Measurements from ENCODE around the gene EIF1AX. TPM values are rescaled to one million over a fixed set of nuclear protein-coding genes. Genes with fewer than 3 reads are reported as not detected.
"Not testable (repeated sequence)": the region's sequence is repeated elsewhere in the genome, so short reads cannot be mapped to it uniquely, and the experiment has no call there.

The EIF1AX gene
- total and polyA plus RNA-seq, 8 donors = 80.1 to 125 (median 93.2) TPM

DNA sequence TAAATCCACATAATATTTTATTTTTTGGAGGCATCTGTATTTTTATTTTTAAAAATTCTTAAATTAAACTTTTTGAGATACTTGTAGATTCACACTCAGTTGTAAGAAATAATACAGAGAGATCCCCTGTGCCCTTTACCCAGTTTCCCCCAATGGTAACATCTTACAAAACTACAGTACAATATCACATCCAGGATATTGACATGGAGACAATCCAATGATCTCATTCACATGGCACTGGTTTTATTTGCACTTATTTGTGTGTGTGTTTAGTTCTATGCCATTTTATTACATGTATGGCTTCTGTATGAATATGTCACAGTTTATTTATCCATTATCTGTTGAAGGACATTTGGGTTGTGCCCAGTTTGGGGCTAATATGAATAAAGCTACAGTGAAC is 35.5 kb upstream of the EIF1AX start:
- ATAC-seq (no peak), DNase-seq (no peak)
- no peaks in the 10 kb centered on the region for H3K4me1 ChIP-seq
- peaks cover 0 to 55% of the 10 kb centered on the region in 2 donors for H3K36me3 ChIP-seq
- TF ChIP-seq, protein P1, sequence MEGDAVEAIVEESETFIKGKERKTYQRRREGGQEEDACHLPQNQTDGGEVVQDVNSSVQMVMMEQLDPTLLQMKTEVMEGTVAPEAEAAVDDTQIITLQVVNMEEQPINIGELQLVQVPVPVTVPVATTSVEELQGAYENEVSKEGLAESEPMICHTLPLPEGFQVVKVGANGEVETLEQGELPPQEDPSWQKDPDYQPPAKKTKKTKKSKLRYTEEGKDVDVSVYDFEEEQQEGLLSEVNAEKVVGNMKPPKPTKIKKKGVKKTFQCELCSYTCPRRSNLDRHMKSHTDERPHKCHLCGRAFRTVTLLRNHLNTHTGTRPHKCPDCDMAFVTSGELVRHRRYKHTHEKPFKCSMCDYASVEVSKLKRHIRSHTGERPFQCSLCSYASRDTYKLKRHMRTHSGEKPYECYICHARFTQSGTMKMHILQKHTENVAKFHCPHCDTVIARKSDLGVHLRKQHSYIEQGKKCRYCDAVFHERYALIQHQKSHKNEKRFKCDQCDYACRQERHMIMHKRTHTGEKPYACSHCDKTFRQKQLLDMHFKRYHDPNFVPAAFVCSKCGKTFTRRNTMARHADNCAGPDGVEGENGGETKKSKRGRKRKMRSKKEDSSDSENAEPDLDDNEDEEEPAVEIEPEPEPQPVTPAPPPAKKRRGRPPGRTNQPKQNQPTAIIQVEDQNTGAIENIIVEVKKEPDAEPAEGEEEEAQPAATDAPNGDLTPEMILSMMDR (IDR thresholded peaks at IDR 0.05) = no peak
- intact Hi-C loops (cut with DNase I) = no loop called here
- no peak overlapping the region for H3K27ac ChIP-seq
- H3K4me3 ChIP-seq = no peak overlapping the region
- H3K27me3 ChIP-seq = peaks cover 0 to 3% of the 10 kb centered on the region in 2 donors
- no peaks in the 10 kb centered on the region for H3K9me3 ChIP-seq

DNA sequence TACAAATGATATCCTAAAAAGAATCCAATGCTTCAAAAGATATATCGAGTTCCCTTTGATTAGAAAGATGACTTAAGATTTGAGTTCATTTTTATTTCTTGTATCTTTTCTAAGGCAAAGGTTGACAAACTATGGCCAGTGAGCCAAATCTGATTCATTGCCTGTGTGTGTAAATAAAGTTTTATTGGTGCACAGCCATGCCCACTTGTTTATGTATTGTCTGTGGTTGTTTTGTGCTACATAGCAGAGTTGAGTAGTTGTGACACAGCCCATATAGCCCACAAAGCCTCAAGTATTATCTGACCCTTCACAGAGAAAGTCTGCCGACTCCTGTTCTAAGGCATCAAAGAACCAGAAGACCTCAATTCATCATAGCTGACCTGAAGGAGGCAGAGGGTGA is 32.2 kb upstream of the EIF1AX start:
- ATAC-seq (no peak), DNase-seq (no peak)
- Histone ChIP-seq H3K27ac (no peak overlapping the region), H3K4me1 (no peaks in the 10 kb centered on the region), H3K36me3 (peaks cover 0 to 77% of the 10 kb centered on the region in 2 donors), H3K27me3 (peaks cover 0 to 3% of the 10 kb centered on the region in 2 donors), H3K4me3 (no peak overlapping the region), H3K9me3 (no peaks in the 10 kb centered on the region)
- TF ChIP-seq, protein P1 (IDR thresholded peaks at IDR 0.05) = no peak
- intact Hi-C loops (cut with DNase I) = no loop called here

DNA sequence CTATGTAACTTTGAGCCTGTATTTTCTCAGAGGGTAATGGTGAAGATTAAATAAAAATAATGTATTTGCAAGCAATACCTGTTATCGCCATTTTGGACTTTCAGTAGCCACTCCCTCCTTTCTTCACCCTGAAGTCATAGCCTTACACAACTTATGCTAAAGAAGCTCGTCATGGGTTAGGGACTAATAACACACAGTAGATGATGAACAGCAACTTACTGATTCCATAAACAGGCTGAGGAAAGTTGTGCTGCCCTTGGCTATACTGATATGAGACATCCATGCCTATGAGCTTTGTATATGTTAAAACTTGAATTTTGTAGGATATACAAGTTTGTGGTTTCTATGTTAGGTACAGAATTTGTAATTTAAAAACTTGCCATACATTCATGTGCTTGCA is 31.7 kb upstream of the EIF1AX start:
- H3K9me3 ChIP-seq = no peaks in the 10 kb centered on the region
- TF ChIP-seq, protein P1 (IDR thresholded peaks at IDR 0.05) = no peak
- H3K4me1 ChIP-seq = no peaks in the 10 kb centered on the region
- H3K27me3 ChIP-seq = peaks cover 0 to 3% of the 10 kb centered on the region in 2 donors
- peaks cover 0 to 83% of the 10 kb centered on the region in 2 donors for H3K36me3 ChIP-seq
- no peak overlapping the region for H3K4me3 ChIP-seq
- ATAC-seq (no peak), DNase-seq (no peak)
- no peak overlapping the region for H3K27ac ChIP-seq
- intact Hi-C loops (cut with DNase I) = no loop called here

DNA sequence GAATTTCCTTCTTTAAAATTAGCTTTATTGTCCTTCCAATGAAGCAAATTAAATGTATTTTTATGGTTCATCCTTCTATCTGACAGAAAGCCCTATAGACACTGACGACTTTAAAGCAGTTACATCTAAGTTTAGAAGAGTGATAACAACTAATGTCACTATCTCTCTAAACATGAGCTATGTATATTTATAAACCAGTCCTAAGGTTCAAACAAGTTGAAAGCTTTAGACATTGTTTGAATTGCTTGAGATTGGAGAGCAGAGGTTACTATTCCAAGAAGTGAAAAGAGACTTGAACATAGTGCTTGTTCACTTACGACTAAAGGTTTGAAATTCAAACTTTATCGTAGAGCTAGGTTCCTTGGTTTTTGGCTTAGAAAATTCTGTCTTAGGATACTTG is 30.2 kb upstream of the EIF1AX start:
- H3K36me3 ChIP-seq = peaks cover 0 to 83% of the 10 kb centered on the region in 2 donors

DNA sequence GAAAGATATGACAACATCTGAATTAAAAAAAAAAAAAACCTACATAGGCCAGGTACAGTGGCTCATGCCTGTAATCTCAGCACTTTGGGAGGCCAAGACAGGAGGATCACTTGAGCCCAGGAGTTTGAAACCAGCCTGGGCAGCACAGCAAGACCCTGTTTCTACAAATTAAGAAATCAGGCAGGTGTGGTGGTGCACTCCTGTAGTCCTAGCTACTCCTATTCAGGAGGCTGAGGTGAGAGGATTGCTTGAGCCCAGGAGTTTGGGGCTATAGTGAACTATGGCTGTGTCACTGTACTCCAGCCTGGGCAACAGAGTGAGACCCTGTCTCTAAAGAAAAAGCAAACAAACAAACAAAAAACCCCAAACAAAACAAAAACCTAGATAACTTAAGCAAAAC is 20.9 kb upstream of the EIF1AX start:
- H3K27me3 ChIP-seq; ATAC-seq; DNase-seq; H3K9me3 ChIP-seq; H3K27ac ChIP-seq; H3K4me3 ChIP-seq; intact Hi-C loops (cut with DNase I); H3K4me1 ChIP-seq: not testable (repeated sequence)
- H3K36me3 ChIP-seq = peaks cover 0 to 64% of the 10 kb centered on the region in 2 donors

More for the DNA sequence above, 30.2 kb upstream of the EIF1AX start:
- Histone ChIP-seq H3K9me3 (no peaks in the 10 kb centered on the region), H3K27ac (no peak overlapping the region), H3K4me3 (no peak overlapping the region), H3K27me3 (peaks cover 0 to 3% of the 10 kb centered on the region in 2 donors), H3K4me1 (no peaks in the 10 kb centered on the region)
- DNase-seq (no peak), ATAC-seq (no peak)
- intact Hi-C loops (cut with DNase I) = no loop called here
- TF ChIP-seq, protein P1 (IDR thresholded peaks at IDR 0.05) = no peak

DNA sequence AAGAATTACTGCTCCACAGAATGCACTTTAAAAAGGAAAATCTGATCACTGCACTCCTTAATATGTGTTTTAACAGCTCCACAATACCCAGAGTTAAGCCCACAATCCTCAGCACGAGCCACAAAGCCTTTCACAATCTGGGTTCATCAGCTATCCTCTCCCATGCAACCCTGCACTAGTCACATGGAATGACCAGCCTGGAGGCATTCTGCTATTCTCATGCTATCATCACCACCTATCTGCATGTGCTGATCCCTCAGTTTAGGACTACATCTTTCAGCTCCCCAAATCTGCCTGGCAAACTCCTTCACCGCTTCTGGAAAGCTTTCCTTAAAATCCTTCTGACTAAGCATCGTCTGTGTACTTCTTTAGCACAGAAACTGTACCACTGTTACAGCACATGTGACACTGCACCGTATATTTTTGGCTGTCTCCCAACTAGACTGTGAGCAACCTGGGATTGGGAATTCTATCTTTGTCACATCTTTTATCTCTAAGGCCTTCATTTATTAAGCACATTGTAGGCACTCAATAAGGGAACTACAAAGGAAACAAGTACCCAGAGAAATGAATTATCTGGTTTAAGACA is 18.3 kb upstream of the EIF1AX start:
- TF ChIP-seq, protein P1 (IDR thresholded peaks at IDR 0.05) = no peak
- intact Hi-C loops (cut with DNase I) = no loop called here
- no peak overlapping the region for H3K4me3 ChIP-seq
- DNase-seq (no peak), ATAC-seq (no peak)
- H3K36me3 ChIP-seq = peaks cover 0 to 82% of the 10 kb centered on the region in 2 donors
- H3K27me3 ChIP-seq = no peaks in the 10 kb centered on the region
- H3K4me1 ChIP-seq = no peaks in the 10 kb centered on the region
- H3K9me3 ChIP-seq = no peaks in the 10 kb centered on the region
- H3K27ac ChIP-seq = no peak overlapping the region

All from left lung (tissue), 10 donors.